Vagina (tissue), 2 donors: ENCODE data around the gene STARD4.

ENCODE experiments used
- POLR2A ChIP-seq, 2 donors: fragments of 450-650 bp; IDR thresholded peaks; one replicate each; pipeline ENCODE4 v1.6.1; 2017; ENCODE audit warnings: antibody characterized with exemption in 2 of 2, mild to moderate bottlenecking in 2 of 2, moderate library complexity in 2 of 2
- TF ChIP-seq, protein P1 (sequence below), 3 experiments: fragments of 450-650 bp in 2 of 3; fragments of 200-600 bp in 1 of 3; sonication (generic) in 1 of 3; IDR thresholded peaks; one replicate each; pipeline ENCODE4 v1.5.1; 2017 to 2019; ENCODE audit warnings: antibody characterized with exemption in 3 of 3, mild to moderate bottlenecking in 2 of 3, moderate library complexity in 2 of 3

DNA sequence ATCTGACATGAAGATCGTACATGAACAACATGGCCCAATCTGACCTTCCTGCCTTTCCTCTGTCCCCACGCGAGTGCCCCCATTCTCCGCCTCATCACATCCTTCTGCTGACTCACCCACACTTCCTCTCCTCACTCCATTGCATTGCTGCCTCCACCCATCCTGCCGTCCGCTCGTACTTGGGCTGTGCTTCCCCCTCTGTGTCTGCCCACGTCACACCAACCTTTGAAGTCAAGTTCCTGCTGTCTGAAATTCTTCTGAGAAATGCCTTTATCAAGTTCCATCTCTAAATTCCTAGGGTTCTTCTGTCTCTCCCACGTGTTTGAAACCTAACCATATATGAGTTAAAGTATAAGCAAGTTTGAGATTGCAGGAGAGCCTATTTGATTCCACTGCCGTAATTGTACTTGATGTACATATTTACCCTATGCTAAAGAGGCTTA lies 18.0 kb upstream of the STARD4 start:
- TF ChIP-seq, protein P1, sequence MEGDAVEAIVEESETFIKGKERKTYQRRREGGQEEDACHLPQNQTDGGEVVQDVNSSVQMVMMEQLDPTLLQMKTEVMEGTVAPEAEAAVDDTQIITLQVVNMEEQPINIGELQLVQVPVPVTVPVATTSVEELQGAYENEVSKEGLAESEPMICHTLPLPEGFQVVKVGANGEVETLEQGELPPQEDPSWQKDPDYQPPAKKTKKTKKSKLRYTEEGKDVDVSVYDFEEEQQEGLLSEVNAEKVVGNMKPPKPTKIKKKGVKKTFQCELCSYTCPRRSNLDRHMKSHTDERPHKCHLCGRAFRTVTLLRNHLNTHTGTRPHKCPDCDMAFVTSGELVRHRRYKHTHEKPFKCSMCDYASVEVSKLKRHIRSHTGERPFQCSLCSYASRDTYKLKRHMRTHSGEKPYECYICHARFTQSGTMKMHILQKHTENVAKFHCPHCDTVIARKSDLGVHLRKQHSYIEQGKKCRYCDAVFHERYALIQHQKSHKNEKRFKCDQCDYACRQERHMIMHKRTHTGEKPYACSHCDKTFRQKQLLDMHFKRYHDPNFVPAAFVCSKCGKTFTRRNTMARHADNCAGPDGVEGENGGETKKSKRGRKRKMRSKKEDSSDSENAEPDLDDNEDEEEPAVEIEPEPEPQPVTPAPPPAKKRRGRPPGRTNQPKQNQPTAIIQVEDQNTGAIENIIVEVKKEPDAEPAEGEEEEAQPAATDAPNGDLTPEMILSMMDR (IDR thresholded peaks at IDR 0.05), result no peak
- TF ChIP-seq POLR2A (IDR thresholded peaks at IDR 0.05), result no peak
